HepG2 (cell line): ENCODE results near the gene KATNB1. TPM values are rescaled to one million over a fixed set of nuclear protein-coding genes. Genes with fewer than 3 reads are reported as not detected.

Source experiments
- ATF5 ChIP-seq: sonication (generic); formaldehyde crosslinking; IDR thresholded peaks from 2 replicates; pipeline ENCODE4 v1.4.0; 2020; ENCODE audit warnings: mild to moderate bottlenecking, low read depth, missing genetic modification reagents
- HNF4A ChIP-seq: sonication (generic); formaldehyde crosslinking; IDR thresholded peaks from 2 replicates; pipeline ENCODE4 v1.4.0; 2020; ENCODE audit warnings: missing genetic modification reagents
- JUNB ChIP-seq: sonication (generic); formaldehyde crosslinking; IDR thresholded peaks from 2 replicates; pipeline ENCODE4 v1.8.0; 2022; ENCODE audit warnings: missing genetic modification reagents, mild to moderate bottlenecking, borderline replicate concordance
- MBNL3 ChIP-seq: fragments of 250-450 bp; sonication (Bioruptor Pico); conservative IDR thresholded peaks from 2 replicates; pipeline ENCODE4 v1.8.0; 2022; ENCODE audit warnings: mild to moderate bottlenecking, inconsistent platforms
- MED13 ChIP-seq: sonication (generic); formaldehyde crosslinking; IDR thresholded peaks from 2 replicates; pipeline ENCODE4 v1.5.0; 2020; ENCODE audit warnings: missing genetic modification reagents
- MEIS2 ChIP-seq: sonication (generic); formaldehyde crosslinking; IDR thresholded peaks from 2 replicates; pipeline ENCODE4 v1.9.0; 2021; ENCODE audit warnings: mild to moderate bottlenecking, missing genetic modification reagents
- MTF1 ChIP-seq: sonication (generic); formaldehyde crosslinking; IDR thresholded peaks from 2 replicates; pipeline ENCODE4 v1.5.0; 2020; ENCODE audit warnings: missing genetic modification reagents
- NR2F1 ChIP-seq, 2 experiments: fragments of 450-650 bp in 1 of 2; formaldehyde crosslinking in 1 of 2; IDR thresholded peaks; 2 replicates each; pipeline versions ENCODE4 v1.5.0 to v1.6.1; 2016 to 2020; ENCODE audit warnings: mild to moderate bottlenecking in 1 of 2, missing compliant biosample characterization in 1 of 2, missing genetic modification reagents in 1 of 2, moderate library complexity in 1 of 2
- PRPF4 ChIP-seq: fragments of 200-400 bp; formaldehyde crosslinking; IDR thresholded peaks from 2 replicates; pipeline ENCODE4 v1.6.1; 2016; ENCODE audit warnings: low read length, low read depth; ENCODE audit not compliant: poor library complexity, severe bottlenecking
- RAD21 ChIP-seq: fragments of 450-650 bp; formaldehyde crosslinking; IDR thresholded peaks from 2 replicates; pipeline ENCODE4 v1.5.0; 2020; ENCODE audit warnings: mild to moderate bottlenecking
- RELA ChIP-seq: sonication (generic); formaldehyde crosslinking; IDR thresholded peaks from 2 replicates; pipeline ENCODE4 v1.4.0; 2020; ENCODE audit warnings: missing genetic modification reagents
- SIX1 ChIP-seq: sonication (generic); formaldehyde crosslinking; IDR thresholded peaks from 2 replicates; pipeline ENCODE4 v1.4.0; 2020; ENCODE audit warnings: missing genetic modification reagents, borderline replicate concordance
- TBX2 ChIP-seq: sonication (generic); formaldehyde crosslinking; IDR thresholded peaks from 2 replicates; pipeline ENCODE4 v1.5.0; 2020; ENCODE audit warnings: missing genetic modification reagents, mild to moderate bottlenecking, borderline replicate concordance
- TFDP1 ChIP-seq: IDR thresholded peaks from 2 replicates; pipeline ENCODE4 v1.6.1; 2016; ENCODE audit warnings: missing compliant biosample characterization, missing genetic modification reagents, borderline replicate concordance
- THYN1 ChIP-seq: sonication (generic); formaldehyde crosslinking; IDR thresholded peaks from 2 replicates; pipeline ENCODE4 v1.8.1; 2023; ENCODE audit warnings: low read depth, mild to moderate bottlenecking, moderate library complexity, missing genetic modification reagents, borderline replicate concordance
- ZBTB8A ChIP-seq: sonication (generic); formaldehyde crosslinking; IDR thresholded peaks from 2 replicates; pipeline ENCODE4 v1.4.0; 2020; ENCODE audit warnings: mild to moderate bottlenecking, low read depth, missing genetic modification reagents, borderline replicate concordance
- ZNF17 ChIP-seq: sonication (generic); formaldehyde crosslinking; IDR thresholded peaks from 2 replicates; pipeline ENCODE4 v1.5.0; 2020; ENCODE audit warnings: mild to moderate bottlenecking, missing genetic modification reagents
- ZNF275 ChIP-seq: sonication (generic); formaldehyde crosslinking; IDR thresholded peaks from 2 replicates; pipeline ENCODE4 v1.8.0; 2022; ENCODE audit warnings: missing genetic modification reagents, mild to moderate bottlenecking, inconsistent platforms, borderline replicate concordance
- ZNF337 ChIP-seq: sonication (generic); formaldehyde crosslinking; IDR thresholded peaks from 2 replicates; pipeline ENCODE4 v1.5.1; 2020; ENCODE audit warnings: missing genetic modification reagents, low read depth, mild to moderate bottlenecking, borderline replicate concordance
- ZNF34 ChIP-seq: sonication (generic); formaldehyde crosslinking; IDR thresholded peaks from 2 replicates; pipeline ENCODE4 v1.4.0; 2020; ENCODE audit warnings: mild to moderate bottlenecking, missing genetic modification reagents, borderline replicate concordance
- ZNF503 ChIP-seq: sonication (generic); formaldehyde crosslinking; IDR thresholded peaks from 2 replicates; pipeline ENCODE4 v1.4.0; 2020; ENCODE audit warnings: missing genetic modification reagents
- ZNF558 ChIP-seq: sonication (generic); formaldehyde crosslinking; IDR thresholded peaks from 2 replicates; pipeline ENCODE4 v1.9.0; 2022; ENCODE audit warnings: mild to moderate bottlenecking, missing genetic modification reagents, borderline replicate concordance
- ZNF614 ChIP-seq: IDR thresholded peaks from 2 replicates; pipeline ENCODE4 v1.6.1; 2018; ENCODE audit warnings: missing biosample characterization, missing genetic modification reagents, inconsistent platforms, borderline replicate concordance
- ZNF720 ChIP-seq: sonication (generic); formaldehyde crosslinking; IDR thresholded peaks from 2 replicates; pipeline ENCODE4 v1.4.0; 2020; ENCODE audit warnings: missing genetic modification reagents
- polyA plus RNA-seq, 8 experiments: library from polyadenylated mRNA; depleted of rRNA in 3 of 8; stranded (reverse) in 7 of 8; unstranded in 1 of 8; fragments of >200 nt; fragmentation: Illumina TruSeq in 4 of 8; extraction: Trizol in 4 of 8; gene quantifications; 2 replicates each; pipeline versions ENCODE4 v1.2.1 to v1.2.3, GENCODE V29; 2011 to 2016; ENCODE audit warnings: low read depth in 4 of 8, missing spikeins in 1 of 8, mixed read lengths in 1 of 8; ENCODE audit not compliant: insufficient read depth in 1 of 8
- total RNA-seq, 5 experiments: library from RNA; depleted of rRNA; stranded (reverse); fragments of >200 nt; fragmentation: Illumina TruSeq; extraction: Trizol; gene quantifications; 2 replicates each; pipeline ENCODE4 v1.2.3, GENCODE V29; 2016; ENCODE audit warnings: low read depth in 1 of 5
- TF ChIP-seq, protein P1 (sequence below): sonication (generic); formaldehyde crosslinking; IDR thresholded peaks from 2 replicates; pipeline ENCODE4 v1.8.0; 2022; ENCODE audit warnings: mild to moderate bottlenecking, missing genetic modification reagents

Gene KATNB1
- total and polyA plus RNA-seq, 2 of the 13 experiments (the other 11 are each of a cell fraction or from before 2014, with no cell fraction given) = 31.5 to 43.5 TPM

DNA sequence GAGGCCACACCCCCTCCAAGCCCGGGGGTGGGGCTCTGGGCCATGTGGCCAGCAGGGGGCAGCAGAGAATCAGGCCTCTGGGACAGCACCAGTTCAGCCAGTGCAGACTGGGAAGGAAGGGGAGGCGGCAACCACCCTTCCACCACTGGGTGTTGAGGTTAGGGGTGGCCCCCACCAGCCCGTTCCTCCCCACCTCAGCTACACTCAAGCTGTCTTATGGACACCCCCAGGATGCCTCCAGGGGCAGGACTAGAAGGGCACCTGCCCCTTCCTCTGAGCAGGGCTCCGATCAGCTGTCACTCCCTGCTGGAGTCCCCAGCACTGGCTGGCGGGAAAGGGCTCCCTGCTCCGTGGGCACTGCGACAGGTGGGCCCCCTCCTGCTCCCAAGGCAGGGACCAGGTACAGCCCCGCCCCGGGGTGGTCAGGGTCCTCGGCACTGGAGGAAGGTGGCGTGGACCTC lies 21.8 kb downstream of the KATNB1 start (continued):
- TF ChIP-seq ZNF720 (no peak), PRPF4 (no peak), NR2F1 (CRISPR knock-in tag; IDR thresholded peaks at IDR 0.05) (no peak), ZNF503 (no peak), SIX1 (CRISPR knock-in tag) (no peak), HNF4A (CRISPR knock-in tag) (no peak), ZNF34 (no peak), RAD21 (peak; percentile 97), ZNF614 (CRISPR knock-in tag) (no peak; the same call in 1 of the 2 replicates), ATF5 (no peak), ZNF337 (no peak), ZBTB8A (no peak), MTF1 (CRISPR knock-in tag) (no peak), ZNF558 (CRISPR knock-in tag) (no peak), RELA (CRISPR knock-in tag) (no peak), TBX2 (CRISPR knock-in tag) (peak; percentile 44; the same call in 1 of the 2 replicates), MED13 (CRISPR knock-in tag) (no peak), TFDP1 (CRISPR knock-in tag) (no peak), ZNF17 (CRISPR knock-in tag) (no peak), MBNL3 (no peak), JUNB (no peak), THYN1 (no peak), MEIS2 (CRISPR knock-in tag) (no peak), ZNF275 (CRISPR knock-in tag) (no peak)
- TF ChIP-seq, protein P1, sequence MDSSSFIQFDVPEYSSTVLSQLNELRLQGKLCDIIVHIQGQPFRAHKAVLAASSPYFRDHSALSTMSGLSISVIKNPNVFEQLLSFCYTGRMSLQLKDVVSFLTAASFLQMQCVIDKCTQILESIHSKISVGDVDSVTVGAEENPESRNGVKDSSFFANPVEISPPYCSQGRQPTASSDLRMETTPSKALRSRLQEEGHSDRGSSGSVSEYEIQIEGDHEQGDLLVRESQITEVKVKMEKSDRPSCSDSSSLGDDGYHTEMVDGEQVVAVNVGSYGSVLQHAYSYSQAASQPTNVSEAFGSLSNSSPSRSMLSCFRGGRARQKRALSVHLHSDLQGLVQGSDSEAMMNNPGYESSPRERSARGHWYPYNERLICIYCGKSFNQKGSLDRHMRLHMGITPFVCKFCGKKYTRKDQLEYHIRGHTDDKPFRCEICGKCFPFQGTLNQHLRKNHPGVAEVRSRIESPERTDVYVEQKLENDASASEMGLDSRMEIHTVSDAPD = no peak
